ENCODE results near the gene ANTKMT.

GRCh38 chr16:763369-764183 lies 42.6 kb downstream of the ANTKMT start:
- TF ChIP-seq CTCF (IDR thresholded peaks at IDR 0.05; ENCODE audit: insufficient read depth, low read depth, low read length), result no peak
- TF ChIP-seq EZH2 (IDR thresholded peaks at IDR 0.05; ENCODE audit: insufficient read depth, low read length), result no peak

Measured in astrocyte (in vitro differentiated cells and primary cell).